Vagina (tissue), 2 donors: ENCODE data around the gene THAP4. TPM values are rescaled to one million over a fixed set of nuclear protein-coding genes. Genes with fewer than 3 reads are reported as not detected.
"Not testable (repeated sequence)": the region's sequence is repeated elsewhere in the genome, so short reads cannot be mapped to it uniquely, and the experiment has no call there.

Experiments
- DNase-seq, 2 donors: peaks; one replicate each; pipeline ENCODE4 v3.0.0-alpha.2; 2017; ENCODE audit errors: extremely low spot score in 2 of 2
- H3K27ac ChIP-seq: fragments of 200-600 bp; sonication (generic); one replicate; pipeline ENCODE4 v1.5.1; 2019
- H3K27me3 ChIP-seq: fragments of 200-600 bp; sonication (generic); one replicate; pipeline ENCODE4 v1.5.1; 2019
- H3K36me3 ChIP-seq, 2 donors: fragments of 200-600 bp; sonication (generic); one replicate each; pipeline ENCODE4 v1.5.1; 2017 to 2019
- H3K4me1 ChIP-seq: fragments of 200-600 bp; sonication (generic); one replicate; pipeline ENCODE4 v1.5.1; 2019
- H3K4me3 ChIP-seq, 2 donors: fragments of 200-600 bp; sonication (generic); 1 replicate in 1 of 2; 2 replicates in 1 of 2; pipeline ENCODE4 v1.5.1; 2016 to 2019
- H3K9me3 ChIP-seq: fragments of 200-600 bp; sonication (generic); one replicate; pipeline ENCODE4 v1.5.1; 2019
- POLR2A ChIP-seq, 2 donors: fragments of 450-650 bp; IDR thresholded peaks; one replicate each; pipeline ENCODE4 v1.6.1; 2017; ENCODE audit warnings: antibody characterized with exemption in 2 of 2, mild to moderate bottlenecking in 2 of 2, moderate library complexity in 2 of 2
- POLR2AphosphoS5 ChIP-seq, 2 donors: sonication (generic); formaldehyde crosslinking; IDR thresholded peaks; one replicate each; pipeline ENCODE4 v1.9.0; 2017; ENCODE audit warnings: antibody characterized with exemption in 2 of 2, mild to moderate bottlenecking in 2 of 2, low read depth in 1 of 2; ENCODE audit not compliant: insufficient read depth in 1 of 2
- intact Hi-C: fragments of 100-400 bp; cut with DNase I; formaldehyde crosslinking; loops from one replicate; pipeline ENCODE4 v1.15.1; 2023
- total RNA-seq: library from RNA; depleted of rRNA; stranded (reverse); fragments of >200 nt; gene quantifications from one replicate; pipeline ENCODE4 v1.2.3, GENCODE V29; 2016
- TF ChIP-seq, protein P1 (sequence below), 3 experiments: fragments of 450-650 bp in 2 of 3; fragments of 200-600 bp in 1 of 3; sonication (generic) in 1 of 3; IDR thresholded peaks; one replicate each; pipeline ENCODE4 v1.5.1; 2017 to 2019; ENCODE audit warnings: antibody characterized with exemption in 3 of 3, mild to moderate bottlenecking in 2 of 3, moderate library complexity in 2 of 3

THAP4 gene
- total RNA-seq, 1 donor from 2014 or later, result 44.4 TPM

DNA sequence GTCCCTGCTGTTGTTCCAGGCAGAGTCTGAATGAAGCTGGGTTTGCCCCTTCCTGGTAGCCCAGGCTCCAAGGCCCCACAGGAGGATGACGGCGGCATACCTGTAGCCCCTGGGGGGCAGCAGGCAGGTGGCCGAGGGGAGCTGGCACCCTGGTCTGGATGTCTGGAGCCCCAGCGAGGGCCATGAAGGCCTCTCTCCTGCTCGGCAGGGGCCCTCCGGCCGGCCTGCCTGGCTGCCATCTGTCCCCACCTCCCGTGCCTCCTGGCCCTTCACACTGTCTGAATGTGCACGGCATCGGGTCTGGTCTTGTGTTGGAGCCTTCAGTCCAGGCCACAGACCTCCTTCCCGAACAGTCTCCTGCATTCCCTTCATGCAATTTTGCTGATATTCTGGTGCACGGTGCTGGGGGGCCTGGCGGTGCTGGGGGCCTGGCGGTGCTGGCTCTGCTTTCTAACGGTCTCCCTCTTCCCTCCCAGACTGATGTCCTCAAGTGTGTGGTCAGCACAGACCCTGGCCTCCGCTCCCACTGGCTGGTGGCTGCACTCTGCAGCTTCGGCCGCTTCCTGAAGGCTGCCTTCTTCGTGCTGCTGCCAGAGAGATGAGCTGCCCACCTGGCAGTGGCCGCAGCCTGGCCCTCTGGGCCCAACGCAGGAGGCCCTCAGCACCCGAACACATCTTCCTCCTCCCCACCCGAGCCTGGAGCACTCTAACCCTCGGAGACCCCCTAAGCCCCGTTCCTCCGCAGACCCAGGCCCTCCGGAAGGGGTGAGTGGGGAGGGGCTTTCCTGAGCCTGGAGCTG is 64.9 kb downstream of the THAP4 start:
- Histone ChIP-seq H3K9me3 (no peaks in the 10 kb centered on the region), H3K36me3 (peaks cover 0 to 11% of the 10 kb centered on the region in 2 donors), H3K27me3 (no peaks in the 10 kb centered on the region), H3K27ac (no peak overlapping the region), H3K4me1 (no peaks in the 10 kb centered on the region), H3K4me3 (no peak overlapping the region)
- intact Hi-C loops, result no loop called here
- TF ChIP-seq, protein P1, sequence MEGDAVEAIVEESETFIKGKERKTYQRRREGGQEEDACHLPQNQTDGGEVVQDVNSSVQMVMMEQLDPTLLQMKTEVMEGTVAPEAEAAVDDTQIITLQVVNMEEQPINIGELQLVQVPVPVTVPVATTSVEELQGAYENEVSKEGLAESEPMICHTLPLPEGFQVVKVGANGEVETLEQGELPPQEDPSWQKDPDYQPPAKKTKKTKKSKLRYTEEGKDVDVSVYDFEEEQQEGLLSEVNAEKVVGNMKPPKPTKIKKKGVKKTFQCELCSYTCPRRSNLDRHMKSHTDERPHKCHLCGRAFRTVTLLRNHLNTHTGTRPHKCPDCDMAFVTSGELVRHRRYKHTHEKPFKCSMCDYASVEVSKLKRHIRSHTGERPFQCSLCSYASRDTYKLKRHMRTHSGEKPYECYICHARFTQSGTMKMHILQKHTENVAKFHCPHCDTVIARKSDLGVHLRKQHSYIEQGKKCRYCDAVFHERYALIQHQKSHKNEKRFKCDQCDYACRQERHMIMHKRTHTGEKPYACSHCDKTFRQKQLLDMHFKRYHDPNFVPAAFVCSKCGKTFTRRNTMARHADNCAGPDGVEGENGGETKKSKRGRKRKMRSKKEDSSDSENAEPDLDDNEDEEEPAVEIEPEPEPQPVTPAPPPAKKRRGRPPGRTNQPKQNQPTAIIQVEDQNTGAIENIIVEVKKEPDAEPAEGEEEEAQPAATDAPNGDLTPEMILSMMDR (IDR thresholded peaks at IDR 0.05), result no peak
- TF ChIP-seq POLR2A (IDR thresholded peaks at IDR 0.05) (no peak), POLR2AphosphoS5 (IDR thresholded peaks at IDR 0.05; ENCODE audit: insufficient read depth in 1 of 2, low read depth in 1 of 2) (no peak)
- DNase-seq, result no peak

DNA sequence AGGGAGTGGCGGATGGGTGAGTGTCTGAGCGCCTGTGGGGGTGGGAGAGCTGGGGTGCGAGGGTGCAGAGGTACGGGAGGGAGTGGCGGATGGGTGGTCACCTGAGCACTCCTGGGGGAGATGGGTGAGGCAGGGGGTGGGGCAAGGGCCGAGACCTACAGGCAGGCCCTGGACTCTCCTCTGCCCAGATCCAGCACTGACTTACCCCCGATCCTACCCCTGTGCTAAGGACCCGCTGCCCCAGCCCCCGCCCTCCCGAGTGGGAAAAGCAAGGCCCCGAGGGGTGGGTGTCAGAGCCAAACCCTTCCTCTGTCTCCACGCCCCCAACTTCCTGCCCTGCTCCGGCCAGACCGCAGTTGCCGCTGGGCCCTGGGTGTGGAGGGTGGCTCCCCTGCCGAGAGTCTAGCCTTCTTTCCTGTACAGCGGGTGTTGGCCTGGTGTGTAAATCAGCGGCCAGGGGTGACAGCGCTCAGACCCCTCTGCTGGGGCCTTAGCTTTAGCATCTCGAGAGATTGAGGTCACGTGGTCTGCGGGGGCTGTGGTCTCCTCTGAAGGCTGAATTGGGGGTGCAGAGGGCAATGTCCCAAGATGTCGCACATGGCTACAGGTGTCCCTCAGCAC is 65.9 kb downstream of the THAP4 start:
- H3K27ac ChIP-seq, result no peak overlapping the region
- H3K36me3 ChIP-seq, result peaks cover 0 to 11% of the 10 kb centered on the region in 2 donors
- intact Hi-C loops, result no loop called here
- no peaks in the 10 kb centered on the region for H3K4me1 ChIP-seq
- TF ChIP-seq, protein P1 (IDR thresholded peaks at IDR 0.05), result no peak
- TF ChIP-seq POLR2A (IDR thresholded peaks at IDR 0.05) (no peak), POLR2AphosphoS5 (IDR thresholded peaks at IDR 0.05; ENCODE audit: insufficient read depth in 1 of 2, low read depth in 1 of 2) (no peak)
- DNase-seq, result no peak
- no peak overlapping the region for H3K4me3 ChIP-seq
- no peaks in the 10 kb centered on the region for H3K9me3 ChIP-seq
- no peaks in the 10 kb centered on the region for H3K27me3 ChIP-seq

DNA sequence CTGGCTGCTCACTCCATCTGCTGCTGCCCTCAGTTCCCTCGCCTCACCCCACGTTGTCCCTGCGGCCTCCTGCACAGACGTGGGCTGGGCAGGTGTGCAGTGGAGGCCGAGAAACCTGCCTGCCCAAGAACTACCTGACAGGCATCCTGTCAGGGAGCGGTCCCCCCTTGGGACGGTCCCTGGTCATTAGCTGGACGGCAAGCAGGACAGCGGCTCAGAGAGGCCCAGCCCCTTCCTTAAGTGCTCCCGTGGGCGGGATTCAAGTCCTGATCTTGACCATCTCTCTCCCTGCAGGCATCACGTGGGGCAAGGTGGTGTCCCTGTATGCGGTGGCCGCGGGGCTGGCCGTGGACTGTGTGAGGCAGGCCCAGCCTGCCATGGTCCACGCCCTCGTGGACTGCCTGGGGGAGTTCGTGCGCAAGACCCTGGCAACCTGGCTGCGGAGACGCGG is 67.1 kb downstream of the THAP4 start:
- Histone ChIP-seq H3K4me1 (peaks cover 9% of the 10 kb centered on the region), H3K9me3 (no peaks in the 10 kb centered on the region), H3K27ac (no peak overlapping the region), H3K36me3 (peaks cover 0 to 11% of the 10 kb centered on the region in 2 donors), H3K27me3 (no peaks in the 10 kb centered on the region), H3K4me3 (no peak overlapping the region)
- no peak for DNase-seq
- TF ChIP-seq POLR2A (IDR thresholded peaks at IDR 0.05) (no peak), POLR2AphosphoS5 (IDR thresholded peaks at IDR 0.05; ENCODE audit: insufficient read depth in 1 of 2, low read depth in 1 of 2) (no peak)
- TF ChIP-seq, protein P1 (IDR thresholded peaks at IDR 0.05), result no peak
- intact Hi-C loops, result no loop called here

DNA sequence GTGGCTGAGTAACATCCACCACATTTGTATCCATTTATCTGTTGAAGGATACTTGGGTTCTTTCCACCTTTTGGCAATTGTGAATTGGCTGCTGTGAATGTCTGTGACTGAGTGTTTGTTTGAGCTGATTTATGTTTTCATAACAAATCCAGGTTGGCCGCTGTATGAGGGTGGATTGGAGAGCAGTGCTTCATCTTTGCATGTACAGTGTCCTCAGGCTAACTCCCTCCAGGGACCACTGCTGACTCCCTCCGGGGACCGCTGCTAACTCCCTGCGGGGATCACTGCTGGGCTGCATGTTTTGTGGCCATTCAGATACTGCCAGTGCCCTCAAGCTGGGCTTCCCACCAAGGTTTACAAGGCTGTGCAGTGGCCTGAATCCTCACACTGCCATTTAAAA is 68.2 kb downstream of the THAP4 start:
- H3K9me3 ChIP-seq, result no peaks in the 10 kb centered on the region
- TF ChIP-seq POLR2A (IDR thresholded peaks at IDR 0.05), result no peak
- no peak for TF ChIP-seq POLR2AphosphoS5 (IDR thresholded peaks at IDR 0.05; ENCODE audit: insufficient read depth in 1 of 2, low read depth in 1 of 2)
- TF ChIP-seq, protein P1 (IDR thresholded peaks at IDR 0.05), result no peak
- peaks cover 0 to 11% of the 10 kb centered on the region in 2 donors for H3K36me3 ChIP-seq
- DNase-seq, result no peak
- H3K4me1 ChIP-seq, result peaks cover 20% of the 10 kb centered on the region
- H3K27ac ChIP-seq, result no peak overlapping the region
- intact Hi-C loops, result no loop called here
- H3K27me3 ChIP-seq, result no peaks in the 10 kb centered on the region
- H3K4me3 ChIP-seq, result no peak overlapping the region

DNA sequence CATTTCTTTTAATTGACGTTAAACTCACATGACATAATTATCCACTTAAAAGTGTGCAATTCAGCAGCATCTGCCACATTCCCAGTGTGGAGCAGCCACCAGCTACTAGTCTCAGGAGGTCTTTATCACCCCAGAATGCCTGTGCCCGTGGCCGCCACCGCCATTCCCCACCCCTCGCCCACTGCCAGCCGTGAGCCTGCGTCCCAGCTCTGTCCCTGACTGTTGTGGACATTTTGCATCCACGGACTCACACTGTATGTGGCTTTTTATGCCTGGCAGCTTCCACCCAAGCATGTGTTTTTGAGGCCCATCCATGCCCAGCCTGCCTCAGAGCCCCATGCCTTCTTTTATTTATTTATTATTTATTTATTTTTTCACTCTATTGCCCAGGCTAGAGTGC is 69.2 kb downstream of the THAP4 start:
- Histone ChIP-seq H3K9me3 (no peaks in the 10 kb centered on the region), H3K27ac (no peak overlapping the region), H3K4me3 (no peak overlapping the region), H3K27me3 (no peaks in the 10 kb centered on the region), H3K4me1 (peaks cover 30% of the 10 kb centered on the region), H3K36me3 (peaks cover 0 to 11% of the 10 kb centered on the region in 2 donors)
- intact Hi-C loops, result no loop called here
- TF ChIP-seq POLR2A (IDR thresholded peaks at IDR 0.05), result no peak
- TF ChIP-seq, protein P1 (IDR thresholded peaks at IDR 0.05), result no peak
- no peak for TF ChIP-seq POLR2AphosphoS5 (IDR thresholded peaks at IDR 0.05; ENCODE audit: insufficient read depth in 1 of 2, low read depth in 1 of 2)
- no peak for DNase-seq

DNA sequence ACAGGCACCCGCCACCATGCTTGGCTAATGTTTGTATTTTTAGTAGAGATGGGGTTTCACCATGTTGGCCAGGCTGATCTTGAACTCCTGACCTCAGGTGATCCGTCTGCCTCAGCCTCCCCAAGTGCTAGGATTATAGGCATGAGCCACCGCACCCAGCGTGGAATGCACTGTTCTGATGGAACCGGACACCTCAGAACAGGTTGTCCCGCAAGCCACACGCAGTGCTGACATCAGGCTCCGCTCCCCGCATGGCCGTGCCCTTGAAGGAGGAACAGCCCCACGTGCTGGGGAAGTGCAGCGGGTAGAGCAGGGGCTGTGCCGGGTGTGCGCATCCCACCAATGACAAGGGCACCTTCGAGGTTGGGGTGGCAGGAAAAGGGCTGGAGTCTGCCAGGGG is 69.7 kb downstream of the THAP4 start:
- H3K27me3 ChIP-seq, intact Hi-C loops, H3K27ac ChIP-seq, H3K4me3 ChIP-seq, H3K9me3 ChIP-seq, DNase-seq: not testable (repeated sequence)
- H3K4me1 ChIP-seq, result peaks cover 35% of the 10 kb centered on the region
- H3K36me3 ChIP-seq, result peaks cover 0 to 10% of the 10 kb centered on the region in 2 donors
